GM23338 (cell line): ENCODE data around the gene TULP1. TPM values are rescaled to one million over a fixed set of nuclear protein-coding genes. Genes with fewer than 3 reads are reported as not detected.

Experiments
- ATAC-seq: fragments of 200-7000 bp; cut with Tn5 transposase; 3 replicates; pipeline ENCODE4 v1.9.1; 2020
- DNase-seq: peaks from one replicate; pipeline ENCODE4 v3.0.0-alpha.2; 2015; ENCODE audit warnings: low spot score
- H2AFZ ChIP-seq: fragments of 200-600 bp; sonication (generic); 2 replicates; pipeline ENCODE4 v1.8.0; 2016; ENCODE audit warnings: antibody characterized with exemption, mild to moderate bottlenecking, moderate library complexity
- H3F3A ChIP-seq: fragments of 200-600 bp; sonication (generic); replicated peaks from 2 replicates; pipeline ENCODE4 v1.8.0; 2017; ENCODE audit warnings: antibody characterized with exemption, mixed run types, low read depth
- H3K27ac ChIP-seq: fragments of 200-600 bp; sonication (generic); 2 replicates; pipeline ENCODE4 v1.6.1; 2016; ENCODE audit warnings: low read depth
- H3K27me3 ChIP-seq: fragments of 200-600 bp; sonication (generic); 2 replicates; pipeline ENCODE4 v1.8.0; 2016; ENCODE audit warnings: mild to moderate bottlenecking, mixed run types, moderate library complexity; ENCODE audit not compliant: insufficient read depth
- H3K36me3 ChIP-seq: fragments of 200-600 bp; sonication (generic); 2 replicates; pipeline ENCODE4 v1.8.0; 2016; ENCODE audit warnings: mild to moderate bottlenecking; ENCODE audit not compliant: insufficient read depth
- H3K4me1 ChIP-seq: fragments of 200-600 bp; sonication (generic); 2 replicates; pipeline ENCODE4 v1.8.0; 2016; ENCODE audit warnings: mild to moderate bottlenecking, moderate library complexity; ENCODE audit not compliant: insufficient read depth
- H3K4me2 ChIP-seq: fragments of 200-600 bp; sonication (generic); 2 replicates; pipeline ENCODE4 v1.7.1; 2017; ENCODE audit warnings: mixed run types
- H3K4me3 ChIP-seq: fragments of 200-600 bp; sonication (generic); 2 replicates; pipeline ENCODE4 v1.6.1; 2016; ENCODE audit warnings: mixed run types
- H3K79me2 ChIP-seq: fragments of 200-600 bp; sonication (generic); replicated peaks from 2 replicates; pipeline ENCODE4 v1.8.0; 2017; ENCODE audit warnings: mild to moderate bottlenecking; ENCODE audit not compliant: insufficient read depth
- H3K9me2 ChIP-seq: fragments of 200-600 bp; sonication (generic); 2 replicates; pipeline ENCODE4 v1.8.0; 2017; ENCODE audit not compliant: insufficient read depth
- H4K20me1 ChIP-seq: fragments of 200-600 bp; sonication (generic); replicated peaks from 2 replicates; pipeline ENCODE4 v1.8.0; 2017; ENCODE audit warnings: mild to moderate bottlenecking; ENCODE audit not compliant: insufficient read depth
- H3K27ac Mint-ChIP-seq: 2 replicates; pipeline ENCODE4 v1.8.0; 2020; ENCODE audit warnings: inconsistent platforms, mild to moderate bottlenecking, moderate library complexity, mixed read lengths
- H3K27me3 Mint-ChIP-seq: 3 replicates; pipeline ENCODE4 v1.8.0; 2022; ENCODE audit warnings: low read depth, mild to moderate bottlenecking, moderate library complexity, mixed read lengths, inconsistent platforms; ENCODE audit not compliant: insufficient read depth, poor library complexity
- H3K36me3 Mint-ChIP-seq: 3 replicates; pipeline ENCODE4 v1.8.0; 2021; ENCODE audit warnings: low read depth, mild to moderate bottlenecking, inconsistent platforms, moderate library complexity, mixed read lengths
- H3K4me1 Mint-ChIP-seq: 3 replicates; pipeline ENCODE4 v1.8.0; 2020; ENCODE audit warnings: mild to moderate bottlenecking, inconsistent platforms, mixed read lengths
- H3K4me3 Mint-ChIP-seq: 3 replicates; pipeline ENCODE4 v1.8.0; 2021; ENCODE audit warnings: moderate library complexity, mild to moderate bottlenecking, inconsistent platforms, mixed read lengths
- H3K9me3 Mint-ChIP-seq: 3 replicates; pipeline ENCODE4 v1.8.0; 2020; ENCODE audit warnings: moderate library complexity, mild to moderate bottlenecking, inconsistent platforms, mixed read lengths
- CREB1 ChIP-seq: fragments of 250-450 bp; sonication (Bioruptor Pico); IDR thresholded peaks from 2 replicates; pipeline ENCODE4 v1.5.0; 2020; ENCODE audit warnings: low read depth, mild to moderate bottlenecking, moderate library complexity
- CTCF ChIP-seq, 2 experiments: fragments of 200-600 bp in 1 of 2; sonication (generic) in 1 of 2; conservative IDR thresholded peaks; 2 replicates each; pipeline versions ENCODE4 v1.5.1 to v1.6.1; 2016 to 2017; ENCODE audit warnings: antibody characterized with exemption in 2 of 2, low read depth in 2 of 2, mild to moderate bottlenecking in 2 of 2, moderate library complexity in 1 of 2
- ETS1 ChIP-seq: IDR thresholded peaks from 2 replicates; pipeline ENCODE4 v1.6.1; 2016; ENCODE audit warnings: antibody characterized with exemption
- EZH2 ChIP-seq: fragments of 200-600 bp; sonication (generic); IDR thresholded peaks from one replicate; pipeline ENCODE4 v1.8.0; 2017; ENCODE audit warnings: antibody characterized with exemption, mild to moderate bottlenecking, low read depth; ENCODE audit not compliant: unreplicated experiment
- EZH2phosphoT487 ChIP-seq: fragments of 200-600 bp; sonication (generic); IDR thresholded peaks from one replicate; pipeline ENCODE4 v1.8.1; 2018; ENCODE audit warnings: antibody characterized with exemption; ENCODE audit not compliant: unreplicated experiment
- JUNB ChIP-seq: IDR thresholded peaks from one replicate; pipeline ENCODE4 v1.6.1; 2016; ENCODE audit warnings: antibody characterized with exemption; ENCODE audit not compliant: unreplicated experiment
- NANOG ChIP-seq: IDR thresholded peaks from 2 replicates; pipeline ENCODE4 v1.6.1; 2016; ENCODE audit warnings: antibody characterized with exemption, borderline replicate concordance
- POLR2AphosphoS5 ChIP-seq: IDR thresholded peaks from 2 replicates; pipeline ENCODE4 v1.6.1; 2016; ENCODE audit warnings: antibody characterized with exemption, low read depth
- REST ChIP-seq: IDR thresholded peaks from one replicate; pipeline ENCODE4 v1.6.1; 2018; ENCODE audit warnings: antibody characterized with exemption; ENCODE audit not compliant: unreplicated experiment
- STAT1 ChIP-seq: IDR thresholded peaks from one replicate; pipeline ENCODE4 v1.6.1; 2016; ENCODE audit warnings: antibody characterized with exemption; ENCODE audit not compliant: unreplicated experiment
- ZNF114 ChIP-seq: fragments of 250-450 bp; sonication (Bioruptor Pico); IDR thresholded peaks from 2 replicates; pipeline ENCODE4 v1.5.0; 2020; ENCODE audit warnings: mild to moderate bottlenecking, moderate library complexity
- ZNF331 ChIP-seq: fragments of 250-450 bp; sonication (Bioruptor Pico); IDR thresholded peaks from 2 replicates; pipeline ENCODE4 v1.5.0; 2020; ENCODE audit warnings: low read depth, mild to moderate bottlenecking, moderate library complexity
- ZNF462 ChIP-seq: fragments of 250-450 bp; sonication (Bioruptor Pico); IDR thresholded peaks from 2 replicates; pipeline ENCODE4 v1.5.0; 2020; ENCODE audit warnings: mild to moderate bottlenecking, moderate library complexity
- polyA plus RNA-seq: library from polyadenylated mRNA; unstranded; fragments of >200 nt; fragmentation: Nextera tagmentation; extraction: Ambion mirVana; gene quantifications from 2 replicates; pipeline ENCODE4 v1.2.1, GENCODE V29; 2016
- total RNA-seq: library from RNA; depleted of rRNA; stranded (reverse); fragments of >200 nt; shearing (Covaris generic); gene quantifications from 2 replicates; pipeline ENCODE4 v1.2.3, GENCODE V29; 2014

The TULP1 gene
- total and polyA plus RNA-seq, 2 experiments from 2014 or later: 3.0 to 3.8 TPM

- Mint-ChIP-seq H3K9me3 (no peaks in the 10 kb centered on the region; the same call in 2 of the 3 replicates), H3K27me3 (peaks cover 19% of the 10 kb centered on the region), H3K36me3 (peaks cover 26% of the 10 kb centered on the region), H3K27ac (0 out of 2 replicates have a peak overlapping the region, but pooled peaks have one; percentile 55), H3K4me1 (peaks cover 33% of the 10 kb centered on the region), H3K4me3 (no peak overlapping the region)
- no peak overlapping the region for H3K4me2 ChIP-seq
- peaks cover 14% of the 10 kb centered on the region for H3F3A ChIP-seq
- 0 out of 2 replicates have a peak, but pooled peaks cover 6% of the 10 kb centered on the region for H3K36me3 ChIP-seq
- ATAC-seq (no peak), DNase-seq (no peak)
- TF ChIP-seq CTCF (conservative IDR thresholded peaks at IDR 0.05; ENCODE audit: low read depth in 2 of 2) (no peak), ETS1 (no peak), EZH2phosphoT487 (no peak), EZH2 (no peak), CREB1 (no peak), ZNF331 (CRISPR knock-in tag) (no peak), ZNF114 (CRISPR knock-in tag) (no peak), NANOG (no peak), JUNB (no peak), STAT1 (no peak), REST (no peak), ZNF462 (CRISPR knock-in tag) (no peak), POLR2AphosphoS5 (no peak)
- peaks cover 17% of the 10 kb centered on the region for H3K79me2 ChIP-seq
- no peaks in the 10 kb centered on the region for H3K27me3 ChIP-seq
- H2AFZ ChIP-seq: no peak overlapping the region
- H3K27ac ChIP-seq: no peak overlapping the region
- H3K9me2 ChIP-seq: no peaks in the 10 kb centered on the region
- H3K4me3 ChIP-seq: no peak overlapping the region
- peaks cover 34% of the 10 kb centered on the region for H3K4me1 ChIP-seq
- 0 out of 2 replicates have a peak, but pooled peaks cover 3% of the 10 kb centered on the region for H4K20me1 ChIP-seq
Observed at GRCh38 chr6:35483062-35483461, 29.6 kb downstream of the TULP1 start.
